Stimulated activated naive B cell treated with anti-CD40 and anti-IgM and Interleukin-4, amounts not matched to agents 10 μg/mL and 1 μg/mL and 100 μg/mL, for 72 hours (primary cell): Measurements from ENCODE around the gene IL31.

Source experiments
- ATAC-seq, 2 donors: fragments of 150-1000 bp; cut with Tn5 transposase; replicated peaks; 2 replicates each; pipeline ENCODE4 v1.10.0; 2021; ENCODE audit warnings: moderate library complexity in 1 of 2
- DNase-seq: peaks from one replicate; pipeline ENCODE4 v3.0.0; 2021
- H3K27ac Mint-ChIP-seq: one replicate; pipeline ENCODE4 v1.8.0; 2022; ENCODE audit warnings: mild to moderate bottlenecking, mixed read lengths
- H3K27me3 Mint-ChIP-seq, 2 donors: one replicate each; pipeline ENCODE4 v1.8.0; 2022; ENCODE audit warnings: mixed read lengths in 2 of 2
- H3K36me3 Mint-ChIP-seq, 2 donors: one replicate each; pipeline ENCODE4 v1.8.0; 2022; ENCODE audit warnings: mixed read lengths in 2 of 2, mild to moderate bottlenecking in 1 of 2
- H3K4me1 Mint-ChIP-seq, 2 donors: one replicate each; pipeline ENCODE4 v1.8.0; 2022; ENCODE audit warnings: mixed read lengths in 2 of 2, mild to moderate bottlenecking in 1 of 2
- H3K4me3 Mint-ChIP-seq, 2 donors: one replicate each; pipeline ENCODE4 v1.8.0; 2022; ENCODE audit warnings: mild to moderate bottlenecking in 2 of 2, mixed read lengths in 2 of 2, moderate library complexity in 1 of 2
- H3K9me3 Mint-ChIP-seq, 2 donors: one replicate each; pipeline ENCODE4 v1.8.0; 2022; ENCODE audit warnings: mixed read lengths in 2 of 2, mild to moderate bottlenecking in 1 of 2

IL31 gene

DNA sequence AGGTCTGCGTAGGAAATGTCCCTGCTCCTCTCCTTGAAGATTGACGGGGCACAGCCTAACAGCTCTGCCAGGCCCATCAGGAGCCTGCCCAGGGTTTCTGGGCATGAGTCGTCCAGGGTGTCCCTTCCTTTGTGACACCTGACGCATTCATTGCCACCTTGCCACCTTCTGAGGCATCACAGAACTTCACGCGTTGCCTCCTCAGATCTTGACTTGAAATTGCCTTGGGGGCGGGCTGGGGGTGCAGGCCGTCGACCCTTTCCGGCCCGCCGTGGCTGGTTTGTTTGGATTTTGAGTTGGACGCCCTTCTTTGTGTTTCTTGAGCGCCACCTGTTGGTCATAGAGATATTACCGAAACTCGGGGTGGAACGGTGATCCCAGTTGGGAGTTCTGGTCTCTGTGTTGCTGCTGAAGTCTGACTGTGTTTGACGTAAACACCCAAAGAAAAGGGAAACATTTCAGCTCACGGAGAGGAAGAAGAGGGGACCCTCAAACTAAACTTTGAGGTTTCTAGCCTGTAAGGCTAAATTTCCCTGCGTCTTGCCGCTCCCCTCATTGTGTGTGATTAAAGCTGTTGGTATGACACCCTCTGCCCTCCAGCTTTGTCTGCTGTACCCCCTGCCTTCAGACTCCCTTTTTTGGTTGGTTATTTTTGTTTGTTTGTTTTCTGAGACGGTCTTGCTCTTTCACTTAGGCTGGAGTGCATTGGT, 50.8 kb downstream of the IL31 start:
- peak; percentile 64 to 68 for ATAC-seq
- peaks cover 3 to 6% of the 10 kb centered on the region in 2 donors for H3K36me3 Mint-ChIP-seq
- H3K9me3 Mint-ChIP-seq = no peaks in the 10 kb centered on the region
- H3K27me3 Mint-ChIP-seq = no peaks in the 10 kb centered on the region
- peak overlapping the region; percentile 17 to 53 for H3K4me3 Mint-ChIP-seq
- H3K4me1 Mint-ChIP-seq = peaks cover 24 to 53% of the 10 kb centered on the region in 2 donors
- peak; percentile 45 for DNase-seq
- H3K27ac Mint-ChIP-seq = peak overlapping the region; percentile 89
